ENCODE data around the gene TBL3.

The TBL3 gene

GRCh38 chr16:2001456-2002355 lies 29.9 kb downstream of the TBL3 start:
- no peak for ATAC-seq
- no peak for TF ChIP-seq PPARA (CRISPR knock-in tag; IDR thresholded peaks at IDR 0.05; ENCODE audit: borderline replicate concordance)
- no peak for TF ChIP-seq POU6F1 (CRISPR knock-in tag; IDR thresholded peaks at IDR 0.05; ENCODE audit: borderline replicate concordance, low read depth)
- no peak for TF ChIP-seq CSDC2 (CRISPR knock-in tag; IDR thresholded peaks at IDR 0.05)
- no peak for TF ChIP-seq TCF4 (CRISPR knock-in tag; IDR thresholded peaks at IDR 0.05; ENCODE audit: borderline replicate concordance)
- no peak for TF ChIP-seq CSRNP3 (CRISPR knock-in tag; IDR thresholded peaks at IDR 0.05)
- no peak for TF ChIP-seq TOX (CRISPR knock-in tag; IDR thresholded peaks at IDR 0.05; ENCODE audit: borderline replicate concordance)
- no peak for TF ChIP-seq ZFP30 (CRISPR knock-in tag; IDR thresholded peaks at IDR 0.05)
- TF ChIP-seq CREB5 (CRISPR knock-in tag; IDR thresholded peaks at IDR 0.05; ENCODE audit: low read depth), result no peak
- no peak for TF ChIP-seq OSR1 (CRISPR knock-in tag; IDR thresholded peaks at IDR 0.05)
- no peak for TF ChIP-seq PATZ1 (CRISPR knock-in tag; IDR thresholded peaks at IDR 0.05; ENCODE audit: borderline replicate concordance)
- TF ChIP-seq ZNF70 (CRISPR knock-in tag; IDR thresholded peaks at IDR 0.05), result no peak
- no peak for TF ChIP-seq ZC3H10 (CRISPR knock-in tag; IDR thresholded peaks at IDR 0.05)
- TF ChIP-seq SNAI2 (CRISPR knock-in tag; IDR thresholded peaks at IDR 0.05), result no peak
- TF ChIP-seq ZFP3 (CRISPR knock-in tag; IDR thresholded peaks at IDR 0.05), result no peak
- TF ChIP-seq TSHZ2 (CRISPR knock-in tag; IDR thresholded peaks at IDR 0.05), result no peak
- no peak for TF ChIP-seq ARNTL (CRISPR knock-in tag; IDR thresholded peaks at IDR 0.05; ENCODE audit: borderline replicate concordance, low read depth)

- no peak for TF ChIP-seq TOX (CRISPR knock-in tag; IDR thresholded peaks at IDR 0.05; ENCODE audit: borderline replicate concordance)
- TF ChIP-seq GLIS3 (CRISPR knock-in tag; IDR thresholded peaks at IDR 0.05), result no peak
- TF ChIP-seq CREB5 (CRISPR knock-in tag; IDR thresholded peaks at IDR 0.05; ENCODE audit: low read depth), result no peak
- TF ChIP-seq ZC3H10 (CRISPR knock-in tag; IDR thresholded peaks at IDR 0.05), result no peak
- TF ChIP-seq ZFP3 (CRISPR knock-in tag; IDR thresholded peaks at IDR 0.05), result no peak
- TF ChIP-seq SNAI2 (CRISPR knock-in tag; IDR thresholded peaks at IDR 0.05), result no peak
- TF ChIP-seq ISL1 (CRISPR knock-in tag; IDR thresholded peaks at IDR 0.05), result no peak
- TF ChIP-seq PATZ1 (CRISPR knock-in tag; IDR thresholded peaks at IDR 0.05; ENCODE audit: borderline replicate concordance), result no peak
- TF ChIP-seq PPARA (CRISPR knock-in tag; IDR thresholded peaks at IDR 0.05; ENCODE audit: borderline replicate concordance), result no peak
- no peak for ATAC-seq
These were observed 30.8 kb downstream of the TBL3 start for GRCh38 chr16:2002406-2003230.

Measured in SK-N-SH treated with all-trans-retinoic acid at 6 μM for 48 hours (cell line).